ENCODE results near the gene CDT1.
"Not testable (repeated sequence)": the region's sequence is repeated elsewhere in the genome, so short reads cannot be mapped to it uniquely, and the experiment has no call there.

Gene CDT1

DNA sequence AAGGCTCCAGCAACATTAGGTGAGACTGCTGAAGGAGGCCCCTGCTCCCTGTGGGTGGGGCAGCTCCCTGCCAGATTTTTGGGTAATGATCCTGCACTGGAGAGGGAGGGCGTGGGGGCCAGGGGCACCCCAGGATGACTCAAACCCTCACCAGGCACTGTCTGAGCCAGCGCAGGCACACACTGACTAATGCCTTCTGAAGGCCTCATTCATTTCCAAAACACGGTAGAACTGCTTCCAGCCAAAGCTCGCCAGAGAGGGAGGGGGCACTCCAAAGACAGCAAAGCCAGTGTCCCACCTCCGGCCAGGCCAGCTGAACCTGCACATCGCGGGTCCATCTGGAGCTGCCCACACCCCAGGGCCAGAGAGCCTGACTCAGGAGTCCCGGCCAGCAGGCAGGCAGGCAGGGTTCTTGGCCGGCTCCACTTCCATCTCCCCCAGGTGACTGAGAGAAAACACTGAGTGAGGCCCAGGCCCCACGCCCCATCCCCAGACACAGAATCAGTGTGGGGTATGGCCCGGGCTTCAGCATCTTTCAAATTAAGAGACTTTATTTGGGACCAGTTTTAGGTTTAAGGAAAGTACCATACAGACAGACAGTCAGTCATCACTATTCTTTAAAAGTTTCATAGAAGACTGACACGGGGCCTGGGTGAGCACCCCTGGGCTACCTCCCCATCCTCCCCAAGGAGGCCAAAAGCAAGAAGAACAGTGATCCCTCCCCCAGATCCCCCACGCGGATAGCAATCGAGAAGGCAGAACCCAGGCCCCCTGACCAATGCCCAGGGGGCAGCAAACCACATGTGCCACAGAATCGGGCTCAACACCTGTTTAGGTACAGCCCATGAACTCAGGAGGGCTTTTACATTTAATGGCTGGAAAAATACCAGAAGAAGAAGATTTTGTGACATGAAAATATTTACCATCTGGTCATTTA is 20.9 kb upstream of the CDT1 start:
- no peak for DNase-seq (ENCODE audit: low read depth, low spot score)

DNA sequence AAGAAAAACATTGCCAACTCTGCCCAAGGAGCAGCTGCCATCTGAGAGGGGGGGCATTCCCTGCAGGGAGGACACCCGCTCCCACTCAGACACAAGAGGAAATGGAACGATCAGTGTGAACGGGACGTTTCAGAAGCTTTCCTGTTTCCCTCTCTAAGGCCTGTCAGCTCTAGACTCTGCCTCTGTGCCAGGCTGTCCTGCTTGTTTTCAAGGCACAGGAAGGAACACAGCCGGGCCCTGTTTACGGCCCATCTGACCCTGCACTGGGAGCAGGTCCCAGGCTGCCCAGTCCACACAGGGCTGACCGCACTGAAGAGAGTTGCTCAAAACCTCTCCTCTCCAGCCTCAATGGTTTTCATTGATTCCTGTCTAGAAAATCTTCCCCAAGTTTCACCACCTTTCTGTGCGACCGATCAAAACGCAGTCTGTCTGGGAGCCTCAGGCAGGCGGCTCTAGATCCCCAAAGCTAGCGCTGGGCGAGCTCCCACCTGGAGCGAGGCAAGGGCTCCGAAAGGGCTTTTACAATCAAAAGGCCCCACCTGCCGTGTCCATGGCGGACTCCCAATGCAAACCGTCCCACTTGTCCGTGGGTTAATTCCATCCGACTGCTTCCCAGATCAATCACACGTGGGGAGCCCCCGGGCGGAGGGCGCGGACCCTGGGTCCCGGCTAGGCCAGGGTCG is 20.1 kb upstream of the CDT1 start:
- DNase-seq (ENCODE audit: low read depth, low spot score): no peak

DNA sequence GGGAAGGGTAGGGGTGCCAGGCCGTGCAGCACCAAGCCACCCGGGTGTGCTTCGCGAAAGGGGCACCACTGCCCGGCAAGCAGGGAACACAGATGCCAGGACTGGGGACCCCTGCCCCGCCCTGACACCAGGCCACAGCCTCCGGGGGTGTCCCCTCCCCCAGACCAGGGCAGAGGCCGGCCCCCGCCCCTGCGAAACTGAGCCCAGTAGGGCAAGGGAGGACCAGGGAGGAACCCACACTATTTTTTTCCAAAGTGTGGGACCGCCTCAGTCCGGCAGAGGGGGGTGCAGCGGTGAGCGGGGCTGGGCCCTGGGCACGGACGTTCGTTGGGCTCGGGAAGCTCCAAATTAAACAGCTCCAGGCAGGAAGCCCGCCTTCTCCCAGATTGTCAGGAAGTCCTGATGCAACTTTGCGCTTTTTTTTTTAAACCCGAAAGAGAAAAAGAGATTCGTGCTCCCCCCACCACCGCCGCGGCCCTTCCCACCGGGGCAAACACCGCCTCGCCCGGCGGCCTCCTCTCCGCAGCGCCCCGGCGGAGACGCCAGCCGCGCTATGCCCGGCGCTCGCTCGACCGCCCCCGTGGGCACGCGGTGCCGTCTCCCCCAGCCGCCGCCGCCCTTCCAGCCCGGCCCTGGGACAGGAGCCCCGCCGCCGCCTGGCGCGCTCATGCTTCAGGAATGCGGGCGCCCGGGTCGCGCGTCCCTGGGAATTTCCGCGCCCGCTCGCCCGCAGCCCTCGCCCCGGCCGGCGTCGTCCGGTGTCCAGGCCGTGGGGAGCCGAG is 19.3 kb upstream of the CDT1 start:
- no peak for DNase-seq (ENCODE audit: low read depth, low spot score)

DNA sequence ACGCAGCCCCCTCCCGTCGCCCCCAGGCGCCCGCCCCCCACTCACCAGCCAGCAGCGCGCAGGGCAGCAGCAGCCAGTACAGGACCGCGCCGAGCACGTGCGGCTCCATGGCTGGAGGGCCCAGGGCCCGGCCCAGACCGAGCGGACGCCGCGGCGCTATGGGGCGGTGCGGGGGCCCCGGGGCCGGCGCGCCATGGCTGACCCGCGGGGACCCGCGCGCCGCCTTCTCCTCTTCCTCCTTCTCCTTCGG is 18.8 kb upstream of the CDT1 start:
- no peak for DNase-seq (ENCODE audit: low read depth, low spot score)

DNA sequence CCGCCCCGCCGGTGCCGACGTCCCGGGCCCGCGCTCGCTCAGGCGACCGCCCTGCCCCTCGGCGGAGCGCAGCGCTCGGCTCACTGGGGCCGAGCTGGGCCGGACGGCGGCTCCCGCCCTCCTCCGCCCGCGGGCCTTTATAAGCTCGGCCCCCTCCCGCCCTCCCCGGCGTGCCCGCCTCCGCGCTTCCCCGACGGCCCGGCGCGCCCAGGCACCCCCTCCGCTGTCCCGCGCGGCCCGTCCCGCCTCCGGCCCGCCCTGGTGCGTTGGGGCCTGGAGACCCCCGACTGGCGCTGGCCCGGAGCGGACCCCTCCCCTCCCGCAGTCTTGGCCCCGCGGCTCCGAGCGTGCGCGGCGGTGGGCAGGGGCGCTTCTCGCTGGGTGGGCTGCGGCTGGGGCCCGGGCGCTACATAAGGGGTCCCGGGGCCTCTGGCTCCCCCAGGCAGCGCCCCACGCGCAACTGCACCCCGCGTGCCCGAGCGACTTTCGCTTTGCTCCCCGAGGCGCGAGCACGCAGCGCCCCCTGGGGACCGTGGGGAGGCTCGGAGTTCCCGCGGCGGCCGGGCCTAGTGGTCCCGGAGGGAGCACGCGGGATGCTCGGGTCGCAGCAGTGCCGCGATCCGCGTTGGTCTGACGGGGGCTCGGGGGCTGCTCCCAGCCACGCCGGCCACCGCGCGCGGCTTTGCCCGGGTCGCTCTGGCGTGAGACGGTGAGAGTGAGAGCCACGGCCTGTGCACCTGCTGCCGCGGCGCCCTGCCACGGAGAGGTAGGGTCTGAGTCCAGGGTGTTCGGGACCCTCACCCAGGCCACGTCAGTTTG is 18.3 kb upstream of the CDT1 start, which contains the start of gene PIEZO1:
Gene PIEZO1, minus strand, starts transcription at position 115 of the 819 bp plus-strand sequence. CDS start 256 bp downstream, outside the sequence.
- no peak for DNase-seq (ENCODE audit: low read depth, low spot score)

DNA sequence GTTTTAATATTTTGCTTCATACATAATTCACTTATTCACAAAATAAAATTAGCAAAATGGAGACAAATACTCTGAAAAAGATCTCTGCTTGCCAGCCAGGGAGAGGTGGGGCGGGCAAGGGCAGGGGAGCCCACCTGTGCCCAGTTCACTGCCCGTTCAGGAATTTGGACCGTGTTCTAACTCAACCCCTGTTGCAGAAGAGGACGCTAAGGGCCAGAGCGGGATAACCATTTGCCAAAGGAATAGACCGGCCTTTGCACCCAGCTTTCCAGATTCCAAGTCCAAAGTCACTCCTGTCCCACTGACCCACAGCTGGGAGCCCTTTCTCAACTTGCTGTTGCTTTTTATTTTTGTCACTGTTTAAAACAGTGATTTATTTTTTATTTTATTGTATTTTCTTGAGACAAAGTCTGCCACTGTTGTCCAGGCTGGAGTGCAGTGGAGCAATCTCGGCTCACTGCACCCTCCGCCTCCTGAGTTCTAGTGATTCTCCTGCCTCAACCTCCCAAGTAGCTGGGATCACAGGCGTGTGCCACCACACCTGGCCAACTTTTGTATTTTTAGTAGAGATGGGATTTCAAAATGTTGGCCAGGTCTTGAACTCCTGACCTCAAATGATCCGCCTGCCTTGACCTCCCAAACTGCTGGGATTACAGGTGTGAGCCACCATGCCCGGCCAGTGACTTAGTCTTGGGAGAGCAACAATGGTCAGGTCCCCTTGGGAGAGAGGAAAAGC is 15.8 kb upstream of the CDT1 start:
- DNase-seq (ENCODE audit: low read depth, low spot score): no peak

DNA sequence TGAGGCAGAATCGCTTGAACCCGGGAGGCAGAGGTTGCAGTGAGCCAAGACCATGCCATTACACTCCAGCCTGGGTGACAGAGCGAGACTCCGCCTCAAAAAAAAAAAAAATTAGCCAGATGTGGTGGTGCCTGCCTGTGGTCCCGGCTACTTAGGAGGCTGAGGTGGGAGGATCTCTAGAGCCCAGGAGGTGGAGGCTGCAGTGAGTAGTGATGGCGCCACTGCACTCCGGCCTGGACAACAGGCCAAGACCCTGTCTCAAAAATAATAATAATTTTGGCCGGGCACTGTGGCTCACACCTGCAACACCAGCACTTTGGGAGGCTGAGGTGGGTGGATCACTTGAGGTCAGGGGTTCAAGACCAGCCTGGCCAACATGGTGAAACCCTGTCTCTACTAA is 14.8 kb upstream of the CDT1 start:
- not testable (repeated sequence) for DNase-seq (ENCODE audit: low read depth, low spot score)

DNA sequence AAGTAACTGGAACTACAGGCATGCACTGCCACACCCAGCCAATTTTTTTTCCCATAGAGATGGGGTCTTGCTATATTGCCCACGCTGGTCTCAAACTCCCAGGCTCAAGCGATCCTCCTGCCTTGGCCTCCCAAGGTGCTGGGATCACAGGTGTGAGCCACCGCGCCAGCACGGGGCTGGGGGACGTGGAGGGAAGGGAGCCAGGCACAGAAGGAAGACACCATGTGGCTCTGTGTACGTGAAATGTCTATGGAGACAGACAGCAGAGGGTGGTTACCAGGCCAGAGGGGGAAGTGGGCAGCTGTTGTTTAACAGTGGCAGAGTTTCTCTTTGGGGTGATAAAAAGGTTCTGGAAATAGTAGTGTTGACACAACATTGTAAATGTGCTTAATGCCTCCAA is 14.0 kb upstream of the CDT1 start:
- no peak for DNase-seq (ENCODE audit: low read depth, low spot score)

DNA sequence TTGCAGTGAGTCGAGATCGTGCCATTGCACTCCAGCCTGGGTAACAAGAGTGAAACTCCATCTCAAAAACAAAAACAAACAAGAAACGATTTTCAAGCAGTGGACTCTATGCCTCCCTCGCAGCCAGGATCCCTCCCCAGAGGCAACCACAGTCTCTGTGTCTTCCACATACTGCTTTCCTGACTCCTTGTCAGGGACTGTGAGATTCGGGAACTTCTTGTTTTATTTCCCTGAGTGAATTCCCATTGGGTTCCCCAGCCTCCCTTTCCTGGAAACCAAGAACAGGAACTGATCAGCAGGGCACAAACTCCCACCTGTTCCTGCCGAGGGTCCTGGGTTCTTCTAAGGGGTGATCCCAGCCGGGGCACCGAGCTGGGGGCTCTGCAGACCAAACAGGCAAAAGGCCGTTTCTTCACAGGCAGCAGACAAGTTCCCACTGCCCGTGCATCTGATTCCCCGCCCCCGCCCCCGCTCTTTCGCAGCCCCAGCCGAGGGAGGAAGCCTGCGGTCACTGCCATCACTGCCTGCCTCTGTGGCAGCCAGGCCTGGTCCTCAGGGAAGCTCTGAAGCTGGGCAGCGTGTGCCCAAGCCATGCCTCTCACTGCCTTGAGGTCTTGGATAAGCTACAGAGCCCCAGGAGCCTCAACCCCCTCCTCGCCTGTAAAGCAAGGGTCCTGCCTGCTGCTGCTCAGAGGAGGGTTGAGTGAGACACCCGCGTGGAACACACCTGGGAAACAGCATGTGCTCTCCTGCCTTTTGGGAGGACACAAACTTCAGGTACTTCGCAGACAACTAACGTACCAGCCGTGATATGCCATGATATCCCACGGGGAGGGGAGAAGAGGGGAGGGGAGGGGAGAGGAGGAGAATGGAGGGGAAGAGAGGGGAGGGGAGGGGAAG is 13.0 kb upstream of the CDT1 start:
- DNase-seq (ENCODE audit: low read depth, low spot score): no peak

DNA sequence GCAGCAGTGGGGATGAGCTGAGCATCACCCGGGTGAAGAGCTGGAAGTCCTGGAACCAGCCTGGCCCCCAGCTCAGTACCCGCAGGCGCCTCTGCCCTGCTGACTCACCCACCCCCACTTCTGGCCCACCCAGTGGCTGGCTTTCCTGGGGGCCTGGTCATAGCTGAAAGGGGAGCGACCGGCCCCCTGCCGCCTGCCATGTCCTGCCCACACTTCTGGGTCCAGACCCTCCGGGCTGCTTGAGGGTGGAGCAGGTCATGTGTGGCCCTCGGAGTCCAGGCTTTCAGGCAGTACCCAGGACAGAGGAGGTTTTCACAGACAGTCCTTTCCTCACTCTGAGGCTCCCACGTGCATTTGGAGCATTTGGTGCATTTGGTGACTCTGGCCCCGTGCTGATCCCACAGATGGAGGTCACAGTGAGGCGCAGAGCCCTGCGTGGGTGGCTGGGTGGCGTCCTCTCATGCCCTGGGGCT is 11.5 kb upstream of the CDT1 start:
- DNase-seq (ENCODE audit: low read depth, low spot score): no peak

DNA sequence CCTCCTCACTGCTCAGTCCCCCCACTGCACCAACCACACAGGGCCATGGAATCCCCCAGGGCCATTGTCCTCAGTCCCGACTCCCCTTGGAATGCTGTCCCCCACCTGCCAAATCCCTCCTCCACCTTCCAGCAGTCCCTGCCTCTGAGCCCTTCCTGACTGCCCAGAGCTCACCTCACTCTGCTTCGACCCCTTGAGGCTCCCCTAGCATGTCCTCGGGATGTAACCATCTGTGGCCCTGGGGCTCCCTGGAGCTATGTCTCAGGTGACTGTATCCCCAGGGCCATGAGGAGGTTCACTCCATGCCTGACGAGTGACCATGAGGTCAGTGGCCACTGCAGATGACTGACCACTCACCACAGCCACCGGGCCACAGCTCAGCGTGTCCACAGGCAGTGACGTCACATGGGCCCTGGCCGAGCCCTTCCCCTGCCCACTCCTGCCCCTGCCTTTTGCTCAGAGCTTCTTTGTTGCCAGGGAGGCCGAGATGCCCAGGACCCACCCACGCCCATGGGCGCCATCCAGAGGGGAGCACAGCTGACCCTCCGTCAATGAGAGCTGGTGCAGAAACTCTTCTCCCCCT is 10.8 kb upstream of the CDT1 start:
- no peak for DNase-seq (ENCODE audit: low read depth, low spot score)

DNA sequence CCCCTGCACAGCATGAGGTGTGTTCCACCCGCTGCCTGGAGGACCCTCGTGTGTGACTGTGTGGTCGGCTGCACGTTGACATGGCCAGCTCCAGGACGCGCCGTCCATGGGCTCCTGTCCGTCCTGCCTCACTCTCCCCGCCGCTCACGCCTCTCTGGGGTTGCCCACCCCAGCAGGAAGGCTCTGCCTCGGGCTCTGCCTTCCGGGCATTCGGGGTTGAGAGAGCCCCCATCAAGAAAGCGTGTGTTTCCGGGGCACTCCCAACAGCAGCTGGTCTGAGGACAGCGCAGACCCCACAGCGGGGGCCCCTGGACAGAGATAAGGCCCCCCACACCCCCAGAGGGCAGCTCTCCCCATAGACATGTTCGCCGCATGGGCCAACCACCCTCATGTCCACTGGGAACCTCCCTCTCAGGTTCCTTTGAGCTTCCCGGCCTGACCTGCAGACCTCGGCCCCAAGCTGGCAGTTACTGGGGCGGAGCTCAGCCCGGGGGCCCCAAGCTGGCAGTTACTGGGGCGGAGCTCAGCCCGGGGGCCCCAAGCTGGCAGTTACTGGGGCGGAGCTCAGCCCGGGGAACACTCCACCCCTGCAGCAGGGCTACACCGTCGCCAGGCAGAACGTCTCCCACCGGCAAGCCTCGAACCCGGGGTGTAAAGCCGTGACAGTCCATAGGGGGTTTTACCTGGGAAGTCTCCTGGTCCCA is 10.2 kb upstream of the CDT1 start:
- DNase-seq (ENCODE audit: low read depth, low spot score): no peak

DNA sequence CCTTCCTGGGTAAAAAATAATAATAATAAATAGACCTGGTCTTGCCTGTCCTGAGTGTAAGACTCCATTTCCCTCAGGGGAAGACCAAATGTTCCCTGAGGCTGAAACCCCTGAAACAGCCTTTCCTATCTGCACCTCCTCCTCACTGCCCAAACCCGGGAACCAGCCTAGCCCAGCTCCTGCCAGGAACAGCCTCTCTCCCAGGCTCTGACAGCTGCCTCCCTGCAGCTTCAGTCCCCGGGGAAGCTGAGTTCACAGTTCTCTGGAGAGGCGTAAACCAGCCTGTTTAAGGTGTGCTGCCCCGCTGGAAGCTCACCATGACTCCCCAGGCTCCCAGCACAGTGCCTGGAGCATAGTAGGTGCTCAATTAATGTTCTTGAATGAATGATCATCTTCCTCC is 7.3 kb upstream of the CDT1 start:
- DNase-seq (ENCODE audit: low read depth, low spot score): no peak

DNA sequence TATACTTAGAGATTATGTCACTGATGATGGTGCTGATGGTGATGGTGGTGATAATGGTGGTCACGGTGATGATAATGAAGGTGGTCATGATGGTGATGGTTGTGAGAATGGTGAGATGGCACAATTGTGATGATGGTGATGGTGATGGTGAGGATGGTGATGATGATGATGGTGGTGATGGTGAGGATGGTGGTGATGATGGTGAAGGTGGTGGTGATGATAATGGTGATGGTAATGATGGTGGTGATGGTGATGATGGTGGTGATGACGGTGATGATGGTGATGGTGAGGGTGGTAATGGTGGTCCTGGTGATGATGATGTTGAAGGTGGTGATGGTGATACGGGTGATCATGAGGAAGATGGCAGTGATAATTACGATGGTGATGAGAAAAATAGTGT is 5.5 kb upstream of the CDT1 start:
- no peak for DNase-seq (ENCODE audit: low read depth, low spot score)

DNA sequence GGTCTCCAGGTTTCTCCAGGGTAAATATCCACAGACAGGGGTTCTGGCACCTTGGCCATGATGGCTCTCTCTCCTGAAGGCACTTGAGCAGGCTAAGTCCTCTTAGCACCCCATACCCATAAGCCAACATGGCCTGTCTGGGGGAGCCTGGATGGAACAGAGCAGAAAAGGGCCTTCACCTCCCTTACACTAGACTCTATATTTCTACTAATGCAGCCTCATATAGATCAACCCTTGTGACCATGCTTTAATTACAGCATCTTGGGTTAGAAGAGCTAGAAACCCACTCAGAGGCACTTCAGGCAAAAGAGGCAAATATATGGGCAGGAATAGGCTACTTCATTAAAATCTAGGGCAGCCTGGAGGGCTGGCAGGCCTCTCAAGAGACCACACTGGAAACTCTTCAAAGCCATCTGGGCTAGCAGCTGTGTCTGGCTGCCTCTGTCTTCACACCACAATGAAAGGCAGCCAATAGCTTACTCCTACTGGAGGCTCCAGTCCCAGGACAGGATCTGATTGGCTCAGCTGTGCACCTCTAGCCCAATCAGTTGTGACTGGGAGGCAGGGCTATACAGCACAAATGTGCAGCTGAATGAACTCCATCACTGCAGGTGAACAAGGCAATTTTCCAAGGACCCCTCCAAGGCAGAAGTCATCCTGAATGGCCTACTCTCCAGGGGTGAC is 4.7 kb upstream of the CDT1 start:
- no peak for DNase-seq (ENCODE audit: low read depth, low spot score)

DNA sequence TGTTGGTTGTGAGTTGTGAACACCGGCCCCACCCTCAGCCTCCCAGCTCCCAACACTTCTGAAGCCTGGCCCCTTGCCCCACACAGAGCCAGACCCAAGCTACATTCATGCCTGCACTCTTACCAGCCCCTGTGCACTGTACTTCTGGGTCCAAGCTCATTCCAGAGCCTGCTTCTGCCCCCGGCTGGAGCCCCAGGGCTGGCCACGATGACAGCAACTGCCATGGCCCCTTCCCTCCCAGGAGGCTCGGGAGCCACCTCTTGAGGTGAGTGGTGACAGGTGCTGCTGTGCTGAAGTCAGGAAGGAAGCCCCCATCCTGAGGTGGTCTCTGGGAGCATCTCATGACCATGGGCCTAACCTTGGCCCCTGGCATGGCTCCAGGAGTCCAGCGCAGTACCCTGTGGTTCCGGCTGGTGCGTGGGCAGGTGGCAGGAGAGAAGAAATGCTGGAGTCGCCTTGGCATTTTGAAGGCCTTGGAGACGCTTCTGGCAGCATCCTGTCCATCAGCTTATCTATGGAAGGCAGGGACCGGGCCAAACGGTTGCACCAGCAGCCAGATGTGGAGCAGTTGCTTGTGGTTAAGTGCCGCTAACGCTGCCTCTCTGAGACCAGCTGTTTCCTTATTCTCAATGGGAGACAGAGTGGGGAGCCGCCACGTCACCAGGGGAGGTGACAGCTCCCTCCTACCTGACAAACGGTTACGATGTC is 3.9 kb upstream of the CDT1 start:
- no peak for DNase-seq (ENCODE audit: low read depth, low spot score)

DNA sequence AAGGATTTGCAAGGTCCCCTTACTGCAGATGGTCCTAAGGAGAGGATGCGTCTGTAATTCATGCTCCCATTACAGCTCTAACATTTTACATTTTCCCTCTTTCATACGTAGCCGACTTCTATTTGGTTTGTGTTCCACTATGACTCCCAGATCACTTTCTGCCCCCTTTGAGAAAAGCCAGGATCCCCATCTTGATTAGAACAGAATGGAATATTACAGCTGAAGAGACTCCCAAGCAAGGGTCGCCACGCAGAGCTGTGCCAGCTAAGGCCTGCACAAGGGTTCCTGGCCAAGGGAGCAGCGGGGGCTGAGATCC is 3.4 kb upstream of the CDT1 start:
- no peak for DNase-seq (ENCODE audit: low read depth, low spot score)

DNA sequence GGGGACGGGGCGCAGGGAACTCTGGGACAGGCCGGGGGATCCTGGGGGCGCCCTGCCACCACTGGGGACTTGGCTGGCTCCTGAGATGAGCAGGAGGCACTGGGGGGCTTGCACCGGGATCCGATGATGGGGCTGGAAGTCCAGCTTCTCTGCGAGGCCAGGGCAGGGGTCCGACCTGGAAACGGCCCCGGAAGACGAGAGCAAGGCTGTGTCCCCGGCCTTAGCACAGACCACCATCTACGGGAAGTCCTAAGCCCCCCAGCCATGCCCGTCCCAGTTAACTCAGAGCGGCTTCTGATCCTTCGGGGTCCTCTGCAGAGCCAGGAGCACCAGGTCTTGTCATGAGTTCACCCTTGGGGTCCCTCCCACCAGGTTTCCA is 573 bp downstream of the CDT1 start:
- DNase-seq (ENCODE audit: low read depth, low spot score): no peak
